Nasal cavity respiratory epithelium epithelial cell of viscerocranial mucosa (primary cell): ENCODE measurements around the gene NCOR2. TPM values are rescaled to one million over a fixed set of nuclear protein-coding genes. Genes with fewer than 3 reads are reported as not detected.

ENCODE experiments used
- total RNA-seq: library from RNA; depleted of rRNA; stranded (reverse); fragments of >200 nt; gene quantifications from 2 replicates; pipeline ENCODE4 v1.2.3, GENCODE V29; 2014

NCOR2 gene
- 27.0 and 97.5 TPM in 2 replicates for total RNA-seq

DNA sequence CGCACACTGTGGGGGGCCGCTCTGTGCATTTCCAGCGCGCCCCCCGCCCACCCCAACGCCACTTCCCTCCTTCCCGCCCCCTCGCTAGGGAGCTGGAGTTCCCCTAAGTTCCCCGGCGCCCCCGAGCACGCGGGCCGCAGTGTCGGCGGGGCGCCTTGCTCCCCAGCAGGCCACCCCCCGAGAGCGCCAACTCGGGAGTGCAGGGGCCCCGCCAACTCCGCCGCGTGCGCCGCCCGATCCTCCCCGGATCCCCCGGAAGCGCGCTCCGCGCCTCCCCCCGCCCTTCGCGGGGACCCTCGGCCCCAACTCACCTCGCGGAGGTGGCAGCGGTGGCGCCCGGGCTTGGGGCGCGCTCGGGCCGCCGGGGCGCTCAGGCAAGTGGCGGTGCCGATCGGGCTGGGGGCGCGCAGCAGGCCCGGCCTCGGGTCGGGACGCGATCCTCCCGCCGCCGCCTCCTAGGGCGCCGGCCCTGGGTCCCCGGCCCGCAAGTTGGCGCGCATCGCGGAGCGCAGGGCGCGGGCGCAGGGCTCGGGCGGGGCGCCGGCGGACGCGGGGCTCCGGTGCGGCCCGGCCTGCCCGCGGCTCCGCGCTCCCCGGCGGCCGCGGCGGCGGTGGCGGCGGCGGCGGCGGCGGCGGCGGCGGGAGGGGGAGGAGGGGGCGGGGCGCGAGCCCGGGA lies at the start of gene NCOR2:
TSS of gene NCOR2 (minus strand) at position 616 of the 676 bp plus-strand sequence. CDS start 72,361 bp downstream, outside the sequence.

